MM.1S (cell line): ENCODE measurements around the gene ZNF132.

Experiments
- EZH2 ChIP-seq: fragments of 300-600 bp; sonication (generic); optimal IDR thresholded peaks from 2 replicates; pipeline ENCODE3; 2017; ENCODE audit warnings: low read depth, mild to moderate bottlenecking, antibody characterized with exemption, low read length, mixed read lengths
- EZH2phosphoT487 ChIP-seq: fragments of 300-600 bp; sonication (generic); IDR thresholded peaks from 2 replicates; pipeline ENCODE4 v1.6.1; 2018; ENCODE audit warnings: antibody characterized with exemption, low read length
- TF ChIP-seq, protein P1 (sequence below): fragments of 300-600 bp; sonication (generic); IDR thresholded peaks from 2 replicates; pipeline ENCODE4 v1.5.1; 2016; ENCODE audit warnings: antibody characterized with exemption, low read length, mixed read lengths

- TF ChIP-seq EZH2 (no peak), EZH2phosphoT487 (no peak)
- TF ChIP-seq, protein P1, sequence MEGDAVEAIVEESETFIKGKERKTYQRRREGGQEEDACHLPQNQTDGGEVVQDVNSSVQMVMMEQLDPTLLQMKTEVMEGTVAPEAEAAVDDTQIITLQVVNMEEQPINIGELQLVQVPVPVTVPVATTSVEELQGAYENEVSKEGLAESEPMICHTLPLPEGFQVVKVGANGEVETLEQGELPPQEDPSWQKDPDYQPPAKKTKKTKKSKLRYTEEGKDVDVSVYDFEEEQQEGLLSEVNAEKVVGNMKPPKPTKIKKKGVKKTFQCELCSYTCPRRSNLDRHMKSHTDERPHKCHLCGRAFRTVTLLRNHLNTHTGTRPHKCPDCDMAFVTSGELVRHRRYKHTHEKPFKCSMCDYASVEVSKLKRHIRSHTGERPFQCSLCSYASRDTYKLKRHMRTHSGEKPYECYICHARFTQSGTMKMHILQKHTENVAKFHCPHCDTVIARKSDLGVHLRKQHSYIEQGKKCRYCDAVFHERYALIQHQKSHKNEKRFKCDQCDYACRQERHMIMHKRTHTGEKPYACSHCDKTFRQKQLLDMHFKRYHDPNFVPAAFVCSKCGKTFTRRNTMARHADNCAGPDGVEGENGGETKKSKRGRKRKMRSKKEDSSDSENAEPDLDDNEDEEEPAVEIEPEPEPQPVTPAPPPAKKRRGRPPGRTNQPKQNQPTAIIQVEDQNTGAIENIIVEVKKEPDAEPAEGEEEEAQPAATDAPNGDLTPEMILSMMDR: no peak
Measured at GRCh38 chr19:58409010-58409790, 30.8 kb downstream of the ZNF132 start.
